HG03575 (cell line): ENCODE measurements around the gene ACVR1B.

Experiments
- ATAC-seq: cut with Tn5 transposase; IDR thresholded peaks from one replicate; pipeline ENCODE4 v1.9.1; 2021; ENCODE audit not compliant: unreplicated experiment, insufficient number of reproducible peaks, low FRiP score; ENCODE audit errors: extremely low read depth

ACVR1B gene

GRCh38 chr12:51938726-51939125 lies 12.8 kb upstream of the ACVR1B start:
- no peak for ATAC-seq

GRCh38 chr12:51941011-51941581 lies 10.4 kb upstream of the ACVR1B start:
- no peak for ATAC-seq

GRCh38 chr12:51941604-51942003 lies 9.9 kb upstream of the ACVR1B start:
- no peak for ATAC-seq

- ATAC-seq, result no peak
Measured at GRCh38 chr12:51942056-51942455, 9.4 kb upstream of the ACVR1B start.

DNA sequence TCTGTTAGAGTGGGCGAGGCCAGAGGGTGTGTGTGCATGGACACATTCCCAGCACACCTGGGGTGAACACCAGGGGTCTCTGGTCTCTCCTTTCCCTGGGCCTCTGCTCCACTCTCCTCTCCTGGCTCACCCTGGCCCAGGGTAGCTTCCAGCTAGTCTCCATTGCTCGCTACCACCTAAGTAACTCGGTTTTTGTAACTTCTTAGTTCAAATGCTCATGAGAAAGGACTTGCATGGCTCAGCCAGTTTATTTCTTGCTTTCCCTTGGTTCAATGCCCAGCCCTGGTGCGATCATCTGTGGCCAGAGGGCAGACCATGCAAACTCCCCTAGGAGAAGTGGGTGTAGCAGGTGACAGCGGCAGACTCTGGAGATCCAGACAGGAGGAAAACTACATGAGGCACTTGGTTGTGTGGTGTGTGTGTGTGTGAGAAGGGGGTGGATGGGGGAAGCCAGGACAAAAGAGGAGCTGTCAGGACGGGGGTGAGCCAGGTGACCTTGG lies 8.9 kb upstream of the ACVR1B start:
- ATAC-seq, result no peak

GRCh38 chr12:51943346-51943745 lies 8.2 kb upstream of the ACVR1B start:
- ATAC-seq, result no peak

GRCh38 chr12:51944608-51945233 lies 6.8 kb upstream of the ACVR1B start:
- ATAC-seq, result no peak

DNA sequence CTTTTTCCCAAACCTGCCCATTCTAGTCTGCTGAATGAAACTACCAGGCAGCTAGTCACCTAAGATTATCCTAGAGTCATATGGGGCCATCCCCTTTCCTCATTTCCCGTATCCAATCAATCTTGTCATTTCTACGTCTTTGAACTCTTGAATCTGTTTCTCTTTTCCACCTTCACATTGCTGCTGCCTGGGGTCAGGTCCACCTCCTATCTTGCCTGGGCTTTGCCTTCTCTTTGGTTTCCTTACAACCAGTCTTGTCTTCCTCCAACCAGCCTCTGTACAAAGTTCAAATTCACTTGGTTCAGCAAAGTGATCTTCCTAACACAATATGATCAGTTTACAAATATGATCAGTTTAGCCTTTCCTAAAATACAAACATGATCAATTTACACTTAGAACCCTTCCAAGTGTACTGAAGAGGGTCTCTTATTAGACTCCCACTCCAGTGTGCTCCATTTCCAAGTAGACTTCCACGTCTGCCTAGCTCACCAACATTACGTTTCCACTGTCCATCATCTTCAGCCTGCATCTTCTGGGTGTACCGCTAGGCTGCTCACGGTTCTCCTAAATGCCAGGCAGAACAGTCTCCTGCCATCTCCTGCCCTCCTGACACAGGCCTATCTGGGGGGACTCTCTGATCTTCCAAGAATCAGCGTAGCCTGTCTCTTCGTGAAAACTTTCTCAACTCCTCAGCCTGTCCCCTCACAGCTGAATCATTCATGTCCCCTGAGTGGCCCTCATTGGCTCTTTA lies 4.1 kb upstream of the ACVR1B start:
- no peak for ATAC-seq

GRCh38 chr12:51948066-51948465 lies 3.4 kb upstream of the ACVR1B start:
- no peak for ATAC-seq

DNA sequence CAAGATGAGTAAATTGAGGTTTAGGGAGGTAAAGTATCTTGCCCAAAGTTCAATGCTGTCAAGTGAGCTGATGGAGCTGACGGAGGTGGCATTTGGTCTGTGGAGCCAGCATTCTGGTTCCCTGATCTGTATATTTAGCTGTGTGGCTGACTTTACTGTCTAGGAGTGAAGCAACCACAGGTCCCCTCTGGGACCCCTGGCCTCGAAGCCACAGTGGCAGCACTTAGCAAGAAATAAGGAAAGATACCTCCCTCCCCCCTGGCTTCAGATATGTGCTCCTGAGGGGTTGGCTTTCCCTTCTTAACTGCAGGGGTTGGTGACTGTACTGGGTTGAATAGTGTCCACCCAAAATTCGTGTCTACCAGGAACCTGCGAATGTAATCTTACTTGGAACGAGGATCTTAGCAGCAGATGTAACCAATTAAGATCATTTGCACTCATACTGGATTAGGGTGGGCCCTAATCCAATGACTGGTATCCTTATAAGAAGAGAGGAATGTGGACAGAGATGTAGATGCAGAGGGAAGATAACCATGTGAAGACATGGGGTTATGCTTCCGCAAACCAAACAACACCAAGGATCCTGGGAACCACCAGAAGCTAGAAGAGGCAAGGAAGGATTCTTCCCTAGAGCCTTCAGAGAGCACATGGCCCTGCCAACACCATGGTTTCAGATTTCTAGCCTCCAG lies 2.0 kb upstream of the ACVR1B start:
- no peak for ATAC-seq

GRCh38 chr12:51950682-51951198 lies 759 bp upstream of the ACVR1B start:
- no peak for ATAC-seq

- no peak for ATAC-seq
Measured at GRCh38 chr12:51951843-51952722, 584 bp downstream of the ACVR1B start.

DNA sequence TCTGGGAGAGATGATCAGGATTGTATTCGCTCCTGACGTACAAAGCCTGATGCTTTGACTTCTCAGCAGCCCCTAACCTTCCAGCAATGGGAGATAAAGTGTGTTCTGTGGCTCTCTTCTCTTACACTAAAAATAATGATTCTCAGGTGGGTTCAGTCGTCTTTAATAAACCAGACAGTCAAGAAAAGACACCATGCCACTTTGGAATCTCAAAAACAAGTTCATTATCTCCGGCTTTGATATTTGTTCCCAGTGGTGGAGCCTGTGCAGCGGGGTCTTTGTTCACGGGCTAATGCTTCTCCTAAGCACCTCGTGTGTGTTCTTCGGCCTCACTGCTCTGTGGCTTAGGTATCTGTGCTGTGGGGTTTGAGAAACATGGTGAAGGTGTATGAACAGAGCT lies 1.6 kb downstream of the ACVR1B start:
- ATAC-seq, result no peak

GRCh38 chr12:51953864-51954263 lies 2.4 kb downstream of the ACVR1B start:
- no peak for ATAC-seq

- ATAC-seq, result no peak
Measured at GRCh38 chr12:51954561-51955361, 3.3 kb downstream of the ACVR1B start.

DNA sequence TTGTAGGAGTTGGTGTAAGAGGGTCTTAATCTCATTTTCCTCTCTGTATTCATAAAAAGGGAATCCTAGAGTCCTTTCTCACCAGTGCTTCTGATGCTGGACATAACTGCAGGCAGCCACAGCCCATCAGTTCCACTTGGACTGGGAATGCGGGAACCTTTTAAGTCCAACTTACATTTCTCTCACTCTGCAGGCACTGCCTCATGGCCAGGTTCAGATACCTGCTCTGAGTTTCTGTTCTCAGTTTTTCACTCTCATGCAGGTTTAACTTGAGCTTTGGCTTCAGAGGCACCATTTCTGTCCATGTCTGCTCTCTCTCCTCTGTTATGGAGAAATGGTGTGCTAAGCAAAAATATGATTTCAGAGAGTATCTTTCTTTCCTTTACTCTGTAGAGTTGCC lies 4.2 kb downstream of the ACVR1B start:
- no peak for ATAC-seq

DNA sequence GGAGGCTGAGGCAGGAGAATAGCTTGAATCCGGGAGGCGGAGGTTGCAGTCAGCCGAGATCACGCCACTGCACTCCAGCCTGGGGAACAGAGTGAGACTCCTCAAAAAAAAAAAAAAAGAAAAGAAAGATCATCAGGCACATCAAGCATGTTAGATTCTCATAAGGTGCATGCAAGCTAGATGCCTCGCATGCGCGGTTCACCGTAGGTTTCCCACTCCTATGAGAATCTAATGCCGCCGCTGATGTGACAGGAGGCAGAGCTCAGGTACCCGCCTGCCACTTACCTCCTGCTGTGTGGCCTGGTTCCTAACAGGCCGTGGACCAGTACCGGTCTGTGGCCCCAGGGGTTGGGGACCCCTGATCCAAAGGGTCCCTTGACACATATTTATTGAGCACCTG lies 7.0 kb downstream of the ACVR1B start:
- ATAC-seq, result no peak

DNA sequence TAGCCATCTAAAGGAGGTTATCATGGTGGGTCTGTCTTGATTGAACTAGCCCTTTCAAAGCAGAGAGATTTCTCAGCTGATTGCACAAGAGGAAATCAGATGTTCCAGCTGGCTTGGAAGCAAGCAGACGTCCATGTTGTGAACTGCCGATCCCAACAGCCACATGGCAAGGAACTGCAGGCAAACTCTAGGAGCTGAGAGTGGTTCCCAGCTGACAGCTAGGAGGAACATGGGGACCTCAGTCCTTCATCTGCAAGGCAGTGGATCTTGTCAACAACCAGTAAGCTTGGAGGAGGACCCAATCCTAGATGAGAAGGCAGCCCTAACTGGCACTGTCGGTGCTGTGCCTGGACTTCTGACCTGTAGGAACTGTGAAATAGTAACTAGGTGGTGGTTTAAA lies 7.7 kb downstream of the ACVR1B start:
- no peak for ATAC-seq
